T-helper 22 cell (primary cell): Measurements from ENCODE around the gene ATP13A4.

Experiments used
- DNase-seq: peaks from one replicate; pipeline ENCODE4 v3.0.0-alpha.2; 2020; ENCODE audit warnings: low read depth

Gene ATP13A4

DNA sequence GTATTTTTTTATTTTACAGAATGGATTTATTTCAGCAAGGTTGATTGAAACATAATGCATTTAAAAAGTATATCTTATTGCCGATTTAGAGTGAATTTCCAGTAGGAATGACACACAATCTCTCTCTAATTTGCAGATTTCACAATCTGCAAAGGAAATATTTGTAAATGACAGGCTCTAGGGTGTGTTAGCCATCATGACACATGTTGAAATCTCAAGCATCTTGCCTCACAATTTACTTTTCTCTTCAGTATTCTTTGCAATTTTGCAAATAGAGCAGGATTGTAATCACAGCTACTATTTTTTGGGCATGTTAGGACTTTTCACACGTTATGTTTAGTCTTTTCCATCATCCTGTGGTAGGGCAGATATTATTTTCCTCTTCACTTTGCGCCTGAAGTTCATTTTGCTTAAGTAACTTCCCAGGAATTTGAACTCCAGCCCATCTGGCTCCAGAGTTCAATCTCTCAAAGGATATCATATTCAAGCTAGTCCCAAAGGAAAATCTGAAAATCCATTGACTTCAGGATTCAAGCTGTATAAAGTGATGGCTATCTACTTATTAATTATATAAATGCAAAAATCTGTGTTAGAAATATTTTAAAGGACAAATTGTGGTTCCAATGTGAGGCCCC, 55.4 kb downstream of the ATP13A4 start:
- DNase-seq, result no peak

DNA sequence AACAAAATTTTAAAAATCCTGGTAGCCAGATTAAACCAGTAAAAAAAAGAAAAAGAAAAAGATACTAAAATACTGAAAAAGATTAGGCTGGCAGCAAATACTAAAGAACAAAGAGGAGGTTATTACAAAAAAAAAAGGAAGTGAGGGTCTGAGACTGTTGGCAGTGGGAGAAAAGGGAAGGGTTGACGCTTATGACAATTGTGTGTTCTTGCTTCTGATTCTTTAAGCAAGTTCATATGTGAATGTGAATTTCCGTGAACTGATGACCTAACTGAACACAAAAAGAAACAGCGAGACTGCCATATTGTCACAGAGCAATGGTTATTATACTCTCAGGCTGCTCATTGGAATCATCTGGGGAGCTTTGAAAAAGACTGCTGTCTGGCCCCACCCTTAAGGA, 56.5 kb downstream of the ATP13A4 start:
- no peak for DNase-seq

DNA sequence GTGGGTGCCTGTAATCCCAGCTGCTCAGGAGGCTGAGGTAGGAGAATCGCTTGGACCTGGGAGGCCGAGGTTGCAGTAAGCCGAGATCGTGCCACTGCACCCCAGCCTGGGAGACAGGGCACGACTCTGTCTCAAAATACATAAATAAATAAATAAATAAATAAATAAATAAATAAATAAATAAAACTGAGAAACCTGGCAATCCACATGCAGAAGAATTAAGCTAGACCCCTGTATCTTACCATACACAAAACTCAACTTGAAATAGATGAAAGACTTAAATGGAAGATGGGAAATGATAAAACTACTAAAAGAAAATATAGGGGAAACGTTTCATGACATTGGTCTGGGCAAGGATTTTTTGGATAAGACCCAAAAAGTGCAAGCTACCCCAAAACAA, 58.0 kb downstream of the ATP13A4 start:
- DNase-seq, result no peak

- DNase-seq, result no peak
Observed at GRCh38 chr3:193491026-193491425, 63.7 kb downstream of the ATP13A4 start.

GRCh38 chr3:193490580-193490979, 64.1 kb downstream of the ATP13A4 start:
- no peak for DNase-seq

- no peak for DNase-seq
Observed at GRCh38 chr3:193489949-193490348, 64.7 kb downstream of the ATP13A4 start.

DNA sequence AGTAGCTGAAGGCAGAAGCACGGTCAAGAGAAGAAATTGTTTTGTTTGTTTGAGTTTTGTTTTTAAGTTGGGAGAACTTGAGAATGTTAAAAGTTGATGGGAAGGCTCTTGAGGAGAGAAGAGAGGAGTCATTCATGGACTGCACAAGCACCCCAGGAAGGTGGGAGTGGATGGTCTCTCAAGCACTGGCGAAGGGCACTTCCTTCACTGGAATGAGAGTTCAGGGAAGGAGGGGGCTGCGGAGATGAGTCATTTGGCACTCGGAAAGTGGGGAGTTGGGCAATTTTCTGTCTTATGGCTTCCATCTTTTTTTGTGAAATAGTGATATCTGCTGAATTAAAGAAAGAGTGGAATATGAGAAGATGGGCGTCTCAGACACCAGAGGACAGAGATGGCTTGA, 66.0 kb downstream of the ATP13A4 start:
- DNase-seq, result no peak

GRCh38 chr3:193483988-193484539, 70.6 kb downstream of the ATP13A4 start:
- no peak for DNase-seq

GRCh38 chr3:193481436-193481835, 73.3 kb downstream of the ATP13A4 start:
- DNase-seq, result no peak

DNA sequence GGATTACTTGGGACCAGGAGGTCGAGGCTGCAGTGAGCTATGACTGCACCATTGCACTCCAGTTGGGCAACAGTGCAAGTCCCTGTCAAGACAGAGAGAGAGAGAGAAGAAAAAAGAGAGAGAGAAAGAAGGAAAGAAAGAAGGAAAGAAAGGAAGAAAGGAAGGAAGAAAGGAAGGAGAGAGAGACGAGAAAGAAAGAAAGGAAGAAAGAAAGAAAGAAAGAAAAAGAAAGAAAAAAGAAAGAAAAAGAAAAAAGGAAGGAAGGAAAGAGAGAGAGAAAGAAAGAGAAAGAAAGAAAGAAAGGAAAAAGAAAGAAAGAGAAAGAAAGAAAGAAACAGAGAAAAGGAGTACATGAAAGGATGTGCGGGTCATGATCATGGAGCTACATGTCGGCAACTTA, 80.2 kb downstream of the ATP13A4 start:
- DNase-seq, result no peak

- no peak for DNase-seq
Observed at GRCh38 chr3:193470710-193471109, 84.0 kb downstream of the ATP13A4 start.

DNA sequence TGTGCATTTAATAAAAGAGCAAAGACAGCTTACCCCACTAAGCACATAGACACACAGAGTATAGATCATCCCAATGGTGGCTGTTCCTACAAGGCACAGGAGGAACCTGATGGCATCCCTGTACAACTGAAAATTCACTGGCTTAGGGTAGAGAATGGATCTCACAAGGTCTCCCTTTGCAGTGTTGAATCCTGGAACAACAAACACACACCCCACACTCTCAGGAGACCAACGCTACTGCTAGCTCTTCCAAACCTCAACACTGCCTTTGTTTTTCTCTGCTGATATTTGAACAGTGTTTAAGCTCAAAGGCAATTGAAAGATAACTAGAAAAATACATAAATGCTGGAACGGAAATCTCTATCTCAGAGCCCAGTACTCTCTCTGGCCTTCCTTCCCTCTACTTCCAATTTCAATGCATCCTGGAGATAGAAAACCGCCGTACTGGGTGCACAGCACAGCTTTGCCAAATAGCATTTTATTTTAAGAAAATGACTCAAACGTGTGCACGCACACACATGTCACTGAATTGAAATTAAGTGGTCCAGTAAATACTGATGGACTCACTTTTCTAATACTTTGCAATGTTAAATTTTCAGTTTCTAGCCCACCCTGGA, 88.6 kb downstream of the ATP13A4 start:
- no peak for DNase-seq

- DNase-seq, result no peak
Observed at GRCh38 chr3:193464889-193465288, 89.8 kb downstream of the ATP13A4 start.

GRCh38 chr3:193457526-193457925, 97.2 kb downstream of the ATP13A4 start:
- DNase-seq, result no peak

DNA sequence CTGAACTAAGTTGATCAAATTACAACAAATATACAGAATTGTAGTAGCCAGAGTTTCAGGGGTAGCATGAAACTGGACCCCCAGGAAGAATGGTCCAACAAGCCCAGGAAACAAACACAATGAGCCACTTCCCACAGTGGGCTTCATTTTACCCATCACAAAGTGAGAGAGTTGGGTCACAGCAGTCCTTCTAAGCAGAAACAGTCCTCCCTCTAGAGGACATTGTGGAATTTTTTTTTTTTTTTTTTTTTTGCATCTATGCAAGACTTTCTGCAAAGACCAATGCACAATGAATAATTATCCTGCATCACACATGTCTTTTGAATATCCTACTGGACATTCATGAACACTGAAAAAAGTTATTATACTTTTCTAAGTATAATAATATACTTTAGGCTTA, 102.4 kb downstream of the ATP13A4 start:
- DNase-seq, result no peak

DNA sequence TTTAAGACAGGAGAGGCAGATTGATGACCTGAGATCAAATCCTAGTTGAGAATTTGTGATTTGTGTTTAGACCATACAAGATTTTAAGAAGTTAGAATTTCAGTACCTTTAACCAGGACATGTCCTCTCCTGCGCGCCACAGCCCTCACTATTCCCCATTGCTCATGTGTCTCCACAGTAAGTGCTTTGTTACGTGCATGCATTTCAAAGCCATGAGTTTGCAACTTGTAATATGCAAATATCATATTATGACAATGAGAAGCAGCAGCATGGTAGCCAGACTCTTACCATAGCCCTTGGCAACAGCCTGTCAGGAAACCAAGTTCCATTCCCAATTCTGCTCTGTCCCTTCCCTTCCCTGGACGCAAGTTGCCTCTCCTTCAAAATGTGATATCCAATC, 102.8 kb downstream of the ATP13A4 start:
- no peak for DNase-seq

DNA sequence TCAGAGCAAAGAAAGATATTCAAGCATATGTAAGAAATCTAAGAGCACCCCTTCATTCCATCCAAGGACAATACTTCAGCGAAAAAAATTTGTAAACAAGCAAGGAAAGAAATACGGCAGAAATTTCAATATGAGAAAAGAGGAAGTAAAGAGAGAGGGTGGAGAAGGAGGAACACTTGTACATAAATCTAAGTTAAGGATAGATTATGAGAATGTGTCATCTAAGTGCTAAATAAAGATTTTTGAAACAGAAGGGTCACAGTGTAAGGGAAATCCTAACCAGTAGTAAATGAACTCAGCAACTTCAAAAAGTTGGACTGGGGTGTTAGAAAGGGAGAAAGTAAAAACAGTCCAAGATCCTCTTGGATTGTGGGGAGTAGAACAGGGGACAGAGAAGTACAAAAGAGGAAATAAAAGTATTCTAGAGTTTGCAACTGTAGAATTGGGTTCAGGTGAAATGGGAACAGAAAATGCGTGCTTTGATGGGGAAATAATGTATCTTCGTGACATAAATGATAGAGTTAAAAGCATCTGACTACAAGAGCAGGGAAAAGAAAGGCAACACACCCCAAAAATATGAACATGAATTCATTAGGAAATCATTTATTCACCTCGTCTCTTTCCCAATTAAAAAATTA, 107.6 kb downstream of the ATP13A4 start:
- no peak for DNase-seq

- DNase-seq, result no peak
Observed at GRCh38 chr3:193439423-193439822, 115.3 kb downstream of the ATP13A4 start.

DNA sequence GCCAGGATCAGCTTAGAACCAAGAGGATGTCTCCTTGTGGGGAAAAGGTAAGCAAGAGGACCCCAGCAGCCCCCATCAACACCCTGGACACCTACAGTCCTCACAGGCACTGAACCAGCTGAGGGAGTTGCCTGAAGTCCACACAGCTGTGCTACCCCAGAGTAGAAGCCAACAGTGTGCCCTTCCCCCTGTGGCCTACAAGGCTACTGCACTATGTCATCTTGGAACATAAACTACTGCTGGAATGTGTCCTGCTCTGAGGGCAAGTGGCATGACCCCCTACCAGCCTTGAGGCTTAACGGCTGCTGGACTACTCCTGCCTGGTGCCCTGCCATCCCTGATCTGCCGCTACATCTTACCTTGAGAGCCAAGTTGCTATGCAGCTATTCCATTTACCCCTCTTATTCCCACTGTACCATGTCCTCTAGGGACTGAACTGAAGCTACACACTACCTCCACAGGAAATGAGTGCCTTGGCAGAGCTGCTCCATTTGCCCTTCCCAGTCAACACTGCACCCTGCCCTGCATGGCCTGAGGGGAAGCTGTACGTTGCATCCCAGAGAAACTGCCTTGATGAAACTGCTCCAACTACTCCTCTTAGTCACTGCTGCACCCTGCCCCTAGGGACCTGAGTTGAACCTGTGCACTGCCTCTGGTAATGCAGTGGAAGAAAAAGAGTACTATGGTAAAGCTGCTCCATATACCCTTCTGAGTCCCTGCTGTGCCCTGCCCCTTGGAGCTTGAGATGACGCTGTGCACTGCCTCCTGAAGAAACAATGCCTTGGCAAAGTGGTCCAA, 135.9 kb downstream of the ATP13A4 start:
- DNase-seq, result no peak

DNA sequence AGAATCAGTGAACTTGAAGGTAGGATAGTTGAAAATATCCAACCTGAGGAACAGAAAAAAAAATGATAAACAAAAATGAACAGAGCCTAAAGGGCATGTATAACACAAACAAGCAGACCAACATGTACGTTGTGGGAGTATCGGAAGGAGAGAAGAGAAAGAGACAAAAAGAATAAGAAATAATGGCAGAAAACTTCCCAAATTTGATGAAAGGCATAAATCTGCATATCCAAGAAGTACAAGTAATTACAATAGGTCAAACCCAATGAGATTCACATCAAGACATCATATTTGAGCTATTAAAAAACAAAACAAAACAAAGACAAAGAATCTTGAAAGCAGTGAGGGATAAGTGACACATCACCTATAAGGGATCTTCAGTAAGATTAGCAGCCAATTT, 138.1 kb downstream of the ATP13A4 start:
- no peak for DNase-seq

- no peak for DNase-seq
Observed at GRCh38 chr3:193407688-193408087, 147.0 kb downstream of the ATP13A4 start.

- no peak for DNase-seq
Observed at GRCh38 chr3:193407112-193407511, 147.6 kb downstream of the ATP13A4 start.

- DNase-seq, result no peak
Observed at GRCh38 chr3:193403307-193403706, 151.4 kb downstream of the ATP13A4 start.
